ENCODE data around the gene SEPTIN6. TPM values are rescaled to one million over a fixed set of nuclear protein-coding genes. Genes with fewer than 3 reads are reported as not detected.
"Not testable (repeated sequence)": the region's sequence is repeated elsewhere in the genome, so short reads cannot be mapped to it uniquely, and the experiment has no call there.

Gene SEPTIN6
- total and polyA plus RNA-seq, 2 of the 4 experiments (the other 2 are of a cell fraction), result 16.2 to 19.0 TPM

- CTCF ChIA-PET, result no interaction called here
- no peak overlapping the region for H2BK120ac ChIP-seq (ENCODE audit: low read depth, low read length)
These were observed 25.7 kb downstream of the SEPTIN6 start for GRCh38 chrX:119667111-119667878.

GRCh38 chrX:119664877-119665276 lies 28.1 kb downstream of the SEPTIN6 start:
- H2AK9ac ChIP-seq (replicated peaks; ENCODE audit: low read depth, low read length, poor library complexity); H2BK20ac ChIP-seq (ENCODE audit: low read depth, low read length); H4K5ac ChIP-seq (ENCODE audit: low read depth, low read length); H2BK5ac ChIP-seq (ENCODE audit: low read depth, low read length, poor library complexity, severe bottlenecking); POLR2A ChIA-PET (ENCODE audit: unreplicated experiment); H2AK5ac ChIP-seq (ENCODE audit: low read depth, low read length); H2BK120ac ChIP-seq (ENCODE audit: low read depth, low read length); H3K4me1 ChIP-seq (ENCODE audit: control insufficient read depth, insufficient read depth, low read length); H3K18ac ChIP-seq (ENCODE audit: low read depth, low read length); H3K4me3 ChIP-seq (ENCODE audit: insufficient read depth, low read depth, low read length); H3K14ac ChIP-seq (replicated peaks; ENCODE audit: low read depth, low read length); H3K27me3 ChIP-seq (ENCODE audit: control insufficient read depth, insufficient read depth, low read length); H2BK15ac ChIP-seq (ENCODE audit: low read depth, low read length); H3K4ac ChIP-seq (ENCODE audit: low read depth, low read length); ATAC-seq (ENCODE audit: low read depth); H3K56ac ChIP-seq (ENCODE audit: extremely low read depth, insufficient read depth, low read length); H3K79me1 ChIP-seq (ENCODE audit: low read depth in 1 of 2, low read length in 2 of 2); dilution Hi-C loops (cut with HindIII; ENCODE audit: low sequenced_read_pairs, unreplicated experiment); DNase-seq; H3K9me1 ChIP-seq (ENCODE audit: insufficient read depth, low read length); intact Hi-C loops (cut with micrococcal nuclease); H3K9me3 ChIP-seq (ENCODE audit: control insufficient read depth, insufficient read depth, low read length); H4K8ac ChIP-seq (ENCODE audit: low read depth in 2 of 2, low read length in 2 of 2); H2AFZ ChIP-seq (replicated peaks; ENCODE audit: low read length, poor library complexity); in situ Hi-C loops (cut with MboI; ENCODE audit: low sequenced_read_pairs); H3K23ac ChIP-seq (ENCODE audit: low read depth, low read length); H4K91ac ChIP-seq (ENCODE audit: insufficient read depth, low read depth, low read length); H3K9ac ChIP-seq (ENCODE audit: low read depth, low read length); CTCF ChIA-PET; H4K20me1 ChIP-seq (ENCODE audit: insufficient read depth, low read length); H3K27ac ChIP-seq (ENCODE audit: insufficient read depth, low read length); H3K36me3 ChIP-seq (ENCODE audit: control insufficient read depth, insufficient read depth, low read length); BruUV-seq (replicated peaks); H3K4me2 ChIP-seq (ENCODE audit: low read depth, low read length): not testable (repeated sequence)
- WGBS, 2 experiments (ENCODE audit: extremely low coverage in 2 of 2, insufficient read length in 1 of 2), result no CpG with 5 or more reads among the region's 9 CpGs

More at GRCh38 chrX:119667111-119667878, 25.7 kb downstream of the SEPTIN6 start:
- Histone ChIP-seq H3K4ac (ENCODE audit: low read depth, low read length) (no peak overlapping the region), H4K20me1 (ENCODE audit: insufficient read depth, low read length) (no peaks in the 10 kb centered on the region), H3K14ac (replicated peaks; ENCODE audit: low read depth, low read length) (no peak overlapping the region), H3K4me1 (ENCODE audit: control insufficient read depth, insufficient read depth, low read length) (peaks cover 5% of the 10 kb centered on the region), H4K8ac (ENCODE audit: low read depth in 2 of 2, low read length in 2 of 2) (no peak overlapping the region), H3K9ac (ENCODE audit: low read depth, low read length) (no peak overlapping the region), H3K9me1 (ENCODE audit: insufficient read depth, low read length) (peaks cover 3% of the 10 kb centered on the region; the same call in 1 of the 2 replicates), H2BK15ac (ENCODE audit: low read depth, low read length) (no peak overlapping the region), H2BK20ac (ENCODE audit: low read depth, low read length) (no peak overlapping the region), H3K4me2 (ENCODE audit: low read depth, low read length) (no peak overlapping the region), H3K9me3 (ENCODE audit: control insufficient read depth, insufficient read depth, low read length) (no peaks in the 10 kb centered on the region), H3K18ac (ENCODE audit: low read depth, low read length) (no peak overlapping the region), H4K5ac (ENCODE audit: low read depth, low read length) (no peak overlapping the region), H2AK5ac (ENCODE audit: low read depth, low read length) (no peak overlapping the region), H3K36me3 (ENCODE audit: control insufficient read depth, insufficient read depth, low read length) (no peaks in the 10 kb centered on the region), H2AFZ (replicated peaks; ENCODE audit: low read length, poor library complexity) (no peak overlapping the region), H2AK9ac (replicated peaks; ENCODE audit: low read depth, low read length, poor library complexity) (no peak overlapping the region), H3K27me3 (ENCODE audit: control insufficient read depth, insufficient read depth, low read length) (no peaks in the 10 kb centered on the region), H2BK5ac (ENCODE audit: low read depth, low read length, poor library complexity, severe bottlenecking) (no peak overlapping the region), H3K79me1 (ENCODE audit: low read depth in 1 of 2, low read length in 2 of 2) (no peaks in the 10 kb centered on the region), H3K4me3 (ENCODE audit: insufficient read depth, low read depth, low read length) (no peak overlapping the region), H3K27ac (ENCODE audit: insufficient read depth, low read length) (no peak overlapping the region), H3K23ac (ENCODE audit: low read depth, low read length) (no peak overlapping the region), H3K56ac (ENCODE audit: extremely low read depth, insufficient read depth, low read length) (no peak overlapping the region), H4K91ac (ENCODE audit: insufficient read depth, low read depth, low read length) (no peak overlapping the region)
- intact Hi-C loops (cut with micrococcal nuclease), result no loop called here
- 60% methylated on average over 8 of the region's 16 CpGs; no CpG with 5 or more reads in 1 of the 2 experiments for WGBS, 2 experiments (ENCODE audit: extremely low coverage in 2 of 2, insufficient read length in 1 of 2)
- POLR2A ChIA-PET (ENCODE audit: unreplicated experiment), result no interaction called here
- in situ Hi-C loops (cut with MboI; ENCODE audit: low sequenced_read_pairs), result no loop called here
- BruUV-seq (replicated peaks), result no TSS peak
- dilution Hi-C loops (cut with HindIII; ENCODE audit: low sequenced_read_pairs, unreplicated experiment), result no loop called here
- ATAC-seq (ENCODE audit: low read depth), result no peak
- TF ChIP-seq RFX5 (IDR thresholded peaks at IDR 0.05; ENCODE audit: low read depth, low read length), result no peak
- TF ChIP-seq USF2 (IDR thresholded peaks at IDR 0.05; ENCODE audit: low read depth, low read length), result no peak
- no peak for TF ChIP-seq CEBPB (IDR thresholded peaks at IDR 0.05; ENCODE audit: low read depth, low read length)
- no peak for TF ChIP-seq SMC3 (IDR thresholded peaks at IDR 0.05; ENCODE audit: low read depth, low read length)
- TF ChIP-seq BHLHE40 (IDR thresholded peaks at IDR 0.05; ENCODE audit: low read depth, low read length), result no peak
- no peak for DNase-seq

Data from IMR-90 (cell line).